ENCODE data around the gene ANO8. TPM values are rescaled to one million over a fixed set of nuclear protein-coding genes. Genes with fewer than 3 reads are reported as not detected.

ANO8 gene
- total and polyA plus RNA-seq, 2 of the 13 experiments (the other 11 are each of a cell fraction or from before 2014, with no cell fraction given): 1.8 to 3.5 TPM

- TF ChIP-seq POLR2G (IDR thresholded peaks at IDR 0.05; ENCODE audit: low read depth, low read length) (peak; percentile 88), ZNF781 (CRISPR knock-in tag; IDR thresholded peaks at IDR 0.05; ENCODE audit: borderline replicate concordance, not compliant biosample characterization) (peak; percentile 92), TCF7 (IDR thresholded peaks at IDR 0.05; ENCODE audit: low read depth) (no peak), ZNF792 (CRISPR knock-in tag; IDR thresholded peaks at IDR 0.05) (0 out of 2 replicates have a peak, but pooled peaks have one; percentile 51), PRMT3 (CRISPR knock-in tag; IDR thresholded peaks at IDR 0.05; ENCODE audit: borderline replicate concordance, low read depth) (no peak), SMC3 (IDR thresholded peaks at IDR 0.05; ENCODE audit: low read length) (no peak; the same call in 1 of the 2 replicates), ZNF124 (CRISPR knock-in tag; IDR thresholded peaks at IDR 0.05) (no peak; the same call in 1 of the 2 replicates), ZNF3 (CRISPR knock-in tag; IDR thresholded peaks at IDR 0.05) (no peak), ETV6 (CRISPR knock-in tag; conservative IDR thresholded peaks at IDR 0.05) (0 out of 2 replicates have a peak, but pooled peaks have one; percentile 27), UBTF (CRISPR knock-in tag; IDR thresholded peaks at IDR 0.05) (peak; percentile 66; the same call in 1 of the 2 replicates), SSRP1 (CRISPR knock-in tag; IDR thresholded peaks at IDR 0.05) (no peak), GTF3A (CRISPR knock-in tag; conservative IDR thresholded peaks at IDR 0.05) (0 out of 2 replicates have a peak, but pooled peaks have one; percentile 21), ATF7-NPFF (CRISPR knock-in tag; IDR thresholded peaks at IDR 0.05; ENCODE audit: low read depth) (peak; percentile 33; the same call in 1 of the 2 replicates), ZNF101 (CRISPR knock-in tag; IDR thresholded peaks at IDR 0.05; ENCODE audit: borderline replicate concordance, low read depth) (no peak), HCFC1 (IDR thresholded peaks at IDR 0.05; ENCODE audit: low read depth, low read length) (peak; percentile 66; the same call in 1 of the 2 replicates), ZNF224 (CRISPR knock-in tag; IDR thresholded peaks at IDR 0.05) (peak; percentile 72; the same call in 1 of the 2 replicates), ZNF775 (CRISPR knock-in tag; IDR thresholded peaks at IDR 0.05; ENCODE audit: borderline replicate concordance) (peak; percentile 57; the same call in 1 of the 2 replicates), NR0B2 (CRISPR knock-in tag; IDR thresholded peaks at IDR 0.05) (no peak), EP300 (IDR thresholded peaks at IDR 0.05; ENCODE audit: low read depth in 2 of 2, low read length in 2 of 2) (no peak), EP300 (CRISPR knock-in tag; IDR thresholded peaks at IDR 0.05; ENCODE audit: borderline replicate concordance) (no peak), HNF4A (CRISPR knock-in tag; IDR thresholded peaks at IDR 0.05) (peak; percentile 25; the same call in 1 of the 2 replicates), SCMH1 (CRISPR knock-in tag; IDR thresholded peaks at IDR 0.05; ENCODE audit: borderline replicate concordance) (no peak), SP140L (CRISPR knock-in tag; IDR thresholded peaks at IDR 0.05; ENCODE audit: borderline replicate concordance) (no peak)
- TF ChIP-seq, protein P1, sequence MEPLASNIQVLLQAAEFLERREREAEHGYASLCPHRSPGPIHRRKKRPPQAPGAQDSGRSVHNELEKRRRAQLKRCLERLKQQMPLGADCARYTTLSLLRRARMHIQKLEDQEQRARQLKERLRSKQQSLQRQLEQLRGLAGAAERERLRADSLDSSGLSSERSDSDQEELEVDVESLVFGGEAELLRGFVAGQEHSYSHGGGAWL (CRISPR knock-in tag; IDR thresholded peaks at IDR 0.05): peak; percentile 23
- TF ChIP-seq, protein P2, sequence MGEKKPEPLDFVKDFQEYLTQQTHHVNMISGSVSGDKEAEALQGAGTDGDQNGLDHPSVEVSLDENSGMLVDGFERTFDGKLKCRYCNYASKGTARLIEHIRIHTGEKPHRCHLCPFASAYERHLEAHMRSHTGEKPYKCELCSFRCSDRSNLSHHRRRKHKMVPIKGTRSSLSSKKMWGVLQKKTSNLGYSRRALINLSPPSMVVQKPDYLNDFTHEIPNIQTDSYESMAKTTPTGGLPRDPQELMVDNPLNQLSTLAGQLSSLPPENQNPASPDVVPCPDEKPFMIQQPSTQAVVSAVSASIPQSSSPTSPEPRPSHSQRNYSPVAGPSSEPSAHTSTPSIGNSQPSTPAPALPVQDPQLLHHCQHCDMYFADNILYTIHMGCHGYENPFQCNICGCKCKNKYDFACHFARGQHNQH (CRISPR knock-in tag; IDR thresholded peaks at IDR 0.05): peak; percentile 66
- TF ChIP-seq, protein P3, sequence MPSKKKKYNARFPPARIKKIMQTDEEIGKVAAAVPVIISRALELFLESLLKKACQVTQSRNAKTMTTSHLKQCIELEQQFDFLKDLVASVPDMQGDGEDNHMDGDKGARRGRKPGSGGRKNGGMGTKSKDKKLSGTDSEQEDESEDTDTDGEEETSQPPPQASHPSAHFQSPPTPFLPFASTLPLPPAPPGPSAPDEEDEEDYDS (CRISPR knock-in tag; IDR thresholded peaks at IDR 0.05): peak; percentile 80
These were observed 29.0 kb downstream of the ANO8 start, which contains the start of gene MRPL34 (continued) for GRCh38 chr19:17305517-17306284.
